ENCODE results near the gene DYNLT1.

The DYNLT1 gene

DNA sequence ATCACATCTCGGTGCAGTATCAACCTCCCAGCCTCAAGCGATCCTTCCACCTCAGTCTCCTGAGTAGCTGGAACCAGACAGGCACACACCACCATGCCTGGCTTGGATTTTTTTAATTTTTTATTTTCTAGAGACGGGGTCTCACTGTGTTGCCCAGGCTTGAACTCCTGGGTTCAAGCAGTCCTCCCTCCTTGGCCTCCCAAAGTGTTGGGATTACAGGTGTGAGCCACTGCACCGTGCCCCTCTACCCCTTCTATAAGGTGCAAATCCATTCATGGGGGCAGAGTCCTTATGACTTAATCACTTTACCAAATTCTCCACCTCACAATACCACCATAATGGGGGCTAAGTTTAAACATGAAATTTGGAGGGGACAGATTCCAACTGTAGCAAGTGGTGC is 47.0 kb downstream of the DYNLT1 start:
- no peak for DNase-seq (ENCODE audit: low read depth)

DNA sequence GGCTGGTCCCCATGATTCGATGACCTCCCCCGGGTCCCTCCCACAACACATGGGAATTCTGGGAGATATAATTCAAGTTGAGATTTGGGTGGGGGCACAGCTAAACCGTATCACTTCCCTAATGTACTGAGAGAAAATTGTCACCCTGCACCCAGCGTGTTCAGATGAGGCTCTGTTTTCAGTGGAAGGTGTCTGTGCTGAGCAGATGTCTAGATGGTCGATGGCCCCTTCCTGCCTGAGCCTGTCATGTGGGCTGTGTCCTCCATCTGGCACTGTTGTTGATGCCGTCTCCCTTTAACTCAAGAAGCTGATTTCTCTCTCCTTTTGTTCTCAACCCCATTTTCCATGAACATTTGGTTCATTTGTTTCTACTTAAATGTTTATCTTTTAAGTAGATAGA is 47.7 kb downstream of the DYNLT1 start:
- DNase-seq (ENCODE audit: low read depth): no peak

DNA sequence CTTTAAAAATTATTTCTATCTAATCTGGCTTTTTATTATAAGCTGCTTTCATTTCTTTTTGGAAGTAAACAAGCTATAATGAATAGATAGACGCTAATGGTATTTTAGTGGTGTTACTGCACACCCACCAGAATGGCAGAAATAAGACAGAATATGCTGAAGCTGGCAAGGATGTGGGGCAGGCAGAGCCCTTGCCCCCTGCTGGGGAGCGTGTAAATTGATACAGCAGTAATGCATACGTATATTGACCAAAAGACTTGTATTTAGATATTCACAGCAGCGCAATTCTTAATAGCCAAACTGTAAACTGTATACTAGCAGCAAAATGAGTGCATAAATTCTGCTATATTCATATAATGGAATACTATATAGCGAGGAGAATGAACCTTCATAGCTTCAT is 49.3 kb downstream of the DYNLT1 start:
- DNase-seq (ENCODE audit: low read depth): no peak

DNA sequence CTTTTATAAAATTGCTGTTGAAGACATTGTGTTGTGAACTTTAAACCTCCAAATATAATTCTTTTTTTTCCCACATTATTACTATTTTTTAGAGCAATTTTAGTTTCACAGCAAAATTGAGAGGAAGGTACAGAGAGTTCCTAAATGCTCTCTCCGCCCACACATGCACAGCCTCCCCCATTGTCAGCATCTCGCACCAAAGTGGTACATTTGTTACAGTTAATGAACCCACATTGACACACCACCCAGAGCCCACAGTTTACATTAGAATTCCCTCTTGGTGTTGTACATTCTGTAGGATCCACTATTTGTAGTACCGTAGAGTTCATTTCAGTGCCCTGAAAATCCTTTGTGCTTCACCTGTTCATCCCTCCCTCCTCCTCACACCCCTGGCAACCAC is 50.9 kb downstream of the DYNLT1 start:
- no peak for DNase-seq (ENCODE audit: low read depth)

DNA sequence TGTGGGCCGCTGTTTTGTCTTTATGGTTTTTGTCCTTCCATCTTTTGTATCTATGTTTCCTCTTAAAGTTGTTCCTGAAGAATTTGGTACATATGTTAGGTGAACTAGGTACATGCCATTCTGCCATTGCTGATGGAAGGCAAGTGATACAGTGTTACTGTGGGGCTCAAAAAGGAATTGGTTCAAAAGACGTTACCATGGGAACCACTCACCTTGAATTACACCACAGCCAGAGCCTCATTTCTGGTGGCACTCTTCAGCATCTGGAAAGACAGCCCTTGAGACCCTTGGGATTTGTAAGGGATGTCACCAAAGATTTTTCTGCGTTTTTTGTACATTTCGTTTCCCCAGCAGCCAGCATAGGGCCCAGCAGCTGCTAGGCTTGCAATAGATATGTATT is 52.7 kb downstream of the DYNLT1 start:
- DNase-seq (ENCODE audit: low read depth): no peak

DNA sequence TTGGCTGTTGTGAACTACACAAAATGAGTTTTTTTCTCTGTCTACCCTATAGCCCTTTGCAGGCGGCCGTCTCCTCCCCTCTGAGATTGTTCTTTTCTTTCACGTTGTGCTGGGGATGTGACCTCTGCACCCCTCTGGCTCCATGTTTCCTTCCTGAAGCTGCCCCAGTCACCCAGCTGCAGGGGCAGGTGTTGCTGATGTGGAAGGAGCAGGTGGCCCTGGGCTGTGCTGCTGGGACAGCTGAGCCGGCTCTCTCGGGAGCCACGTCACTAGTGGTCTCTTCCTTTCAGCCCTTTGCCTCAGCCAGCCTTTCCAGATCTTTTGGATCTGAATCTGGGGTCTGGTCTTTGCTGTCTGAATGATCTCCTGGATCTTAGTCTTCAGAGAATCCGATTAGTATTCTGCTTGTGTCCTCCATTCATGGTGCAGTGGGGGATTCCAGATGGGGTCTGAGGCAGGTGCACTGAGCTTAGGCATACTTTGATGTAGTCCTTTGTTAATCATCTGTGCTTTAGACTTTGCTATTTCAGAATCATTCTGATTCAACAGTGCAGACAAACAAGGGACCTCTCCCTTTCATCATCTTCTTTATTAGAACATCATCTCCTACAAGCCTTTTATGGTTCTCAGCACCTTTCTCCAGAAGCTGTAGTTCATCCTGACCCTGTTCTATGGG is 53.3 kb downstream of the DYNLT1 start:
- DNase-seq (ENCODE audit: low read depth): no peak

DNA sequence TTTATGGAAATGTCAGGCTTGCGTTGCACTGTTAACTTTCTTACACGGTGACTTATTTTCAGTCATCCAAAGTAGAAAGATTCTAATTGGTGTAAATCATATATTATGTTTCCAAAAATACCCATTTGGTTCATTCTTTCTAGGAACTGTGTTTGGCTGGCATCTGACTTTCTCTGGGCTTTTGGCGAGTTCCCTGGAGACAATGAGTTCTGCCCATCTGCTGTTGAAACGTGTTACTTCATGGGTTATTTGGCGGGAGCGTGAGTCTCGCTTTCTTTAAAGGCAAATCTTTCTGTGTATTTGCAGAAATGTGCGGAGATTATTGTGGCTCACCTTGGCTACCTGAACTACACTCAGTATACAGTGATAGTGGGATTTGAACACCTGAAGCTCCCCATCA is 55.2 kb downstream of the DYNLT1 start:
- no peak for DNase-seq (ENCODE audit: low read depth)

DNA sequence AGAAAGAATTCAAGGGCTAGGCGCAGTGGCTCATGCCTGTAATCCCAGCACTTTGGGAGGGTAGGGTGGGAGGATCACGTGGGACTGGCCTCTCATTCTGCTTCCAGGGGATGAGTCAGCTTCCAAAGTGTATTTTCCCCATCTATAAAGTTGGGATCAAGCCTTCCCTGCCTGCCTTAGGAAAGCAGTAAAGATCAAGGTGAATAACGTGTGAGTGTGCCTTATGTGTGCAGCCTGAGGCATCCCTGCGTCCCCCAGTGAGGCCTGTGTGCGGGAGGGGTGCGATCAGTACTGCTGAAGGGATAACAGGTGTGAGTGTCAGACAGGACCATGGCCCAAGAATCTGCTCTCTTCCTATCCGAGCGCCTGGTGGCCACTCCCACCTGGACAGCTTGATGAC is 57.9 kb downstream of the DYNLT1 start:
- DNase-seq (ENCODE audit: low read depth): no peak

Data from activated T-cell treated with anti-CD3 and anti-CD28 coated beads for 1 hour (primary cell).